GM19324 (cell line): ENCODE measurements around the gene MYO15A.

Source experiments
- ATAC-seq: cut with Tn5 transposase; IDR thresholded peaks from one replicate; pipeline ENCODE4 v1.9.1; 2021; ENCODE audit warnings: mild to moderate bottlenecking, moderate library complexity; ENCODE audit not compliant: unreplicated experiment, low FRiP score

MYO15A gene

DNA sequence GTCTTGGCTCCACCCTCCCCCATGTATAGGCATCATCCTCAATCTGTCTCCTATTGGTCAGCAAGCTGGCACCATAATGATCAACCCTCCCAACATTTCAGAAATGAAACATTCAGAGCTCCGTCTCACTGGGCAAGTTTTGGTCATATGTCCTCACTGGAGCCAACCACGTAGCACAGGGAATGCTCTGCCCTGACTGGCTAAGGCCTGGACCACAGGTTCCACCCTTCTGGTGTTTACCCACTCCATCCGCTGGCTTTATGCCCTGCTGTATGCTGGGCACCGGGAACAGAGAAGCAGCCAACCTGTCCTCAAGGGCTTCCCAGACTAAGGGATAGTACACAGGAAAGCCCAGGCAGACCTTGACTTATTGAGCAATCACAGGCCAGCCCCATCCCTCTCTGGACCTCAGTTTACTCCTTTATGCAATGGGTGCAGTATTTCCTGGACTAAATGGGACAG lies 20.5 kb downstream of the MYO15A start:
- no peak for ATAC-seq

GRCh38 chr17:18132711-18133110 lies 24.2 kb downstream of the MYO15A start:
- ATAC-seq = no peak

DNA sequence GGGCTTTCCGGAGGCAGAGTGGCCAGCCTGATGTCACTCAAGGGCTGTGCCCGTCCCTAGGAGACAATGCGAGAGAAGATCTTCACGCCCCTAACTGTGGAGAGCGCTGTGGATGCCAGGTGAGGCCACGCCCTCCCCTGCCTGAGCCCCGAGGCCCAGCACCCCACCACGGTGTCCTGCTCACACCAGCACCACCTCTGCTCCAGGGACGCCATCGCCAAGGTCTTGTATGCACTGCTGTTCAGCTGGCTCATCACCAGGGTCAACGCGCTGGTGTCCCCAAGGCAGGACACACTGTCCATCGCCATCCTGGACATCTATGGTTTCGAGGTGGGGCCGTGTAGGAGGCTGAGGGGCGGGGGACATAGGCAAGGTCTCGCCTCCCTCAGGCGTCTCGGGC lies 27.8 kb downstream of the MYO15A start:
- no peak for ATAC-seq

- ATAC-seq = no peak
Observed at GRCh38 chr17:18138065-18138749, 29.7 kb downstream of the MYO15A start.

DNA sequence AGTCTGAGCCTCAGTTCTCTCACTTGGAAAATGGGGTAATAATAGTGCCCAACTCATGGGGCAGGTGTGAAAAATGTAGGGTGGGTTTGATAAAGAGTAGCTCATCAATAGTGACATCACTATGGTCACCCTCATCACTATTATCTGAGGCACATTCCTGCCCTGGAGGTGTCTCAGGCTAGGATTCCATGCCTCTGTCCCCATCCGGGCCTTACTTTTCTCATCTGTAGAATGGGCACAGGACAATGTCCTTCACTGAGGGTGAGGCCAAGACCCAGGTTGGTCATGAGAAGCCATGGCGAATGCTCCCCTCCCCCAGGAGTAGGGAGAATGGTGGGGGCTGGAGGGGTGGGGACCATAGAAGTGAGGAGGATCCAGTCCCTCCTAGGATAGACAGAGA lies 30.5 kb downstream of the MYO15A start:
- ATAC-seq = no peak

GRCh38 chr17:18139498-18139897 lies 30.9 kb downstream of the MYO15A start:
- ATAC-seq = no peak

- no peak for ATAC-seq
Observed at GRCh38 chr17:18139949-18140348, 31.4 kb downstream of the MYO15A start.

GRCh38 chr17:18140648-18141047 lies 32.1 kb downstream of the MYO15A start:
- ATAC-seq = no peak

DNA sequence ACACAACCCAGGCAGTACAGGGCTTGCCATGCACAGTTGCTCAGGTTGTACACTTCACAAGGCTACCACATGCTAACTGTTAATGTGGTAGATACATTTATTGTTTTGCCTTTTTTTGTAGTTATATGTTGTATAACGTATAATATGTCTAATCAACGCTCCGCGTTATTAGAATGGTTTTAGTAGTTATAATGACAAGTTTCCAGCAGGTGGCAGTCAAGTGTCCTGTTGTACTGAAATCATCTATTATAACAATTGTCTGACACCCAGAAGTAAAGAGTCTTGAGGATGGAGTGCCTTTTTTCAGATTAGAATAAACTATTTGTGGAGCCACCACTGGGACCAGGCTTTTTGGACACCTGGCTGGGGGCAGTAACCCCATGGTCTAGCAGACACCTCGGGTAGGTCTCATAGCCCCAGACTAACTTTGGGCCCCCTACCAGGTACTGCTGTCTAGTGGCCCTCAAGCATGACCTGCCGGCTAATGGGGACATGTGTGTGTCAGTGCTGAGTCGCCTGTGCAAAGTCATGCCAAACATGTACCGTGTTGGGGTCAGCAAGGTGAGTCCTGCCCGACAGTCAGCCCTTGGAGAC lies 32.8 kb downstream of the MYO15A start:
- no peak for ATAC-seq

GRCh38 chr17:18142417-18142816 lies 33.9 kb downstream of the MYO15A start:
- ATAC-seq = no peak

DNA sequence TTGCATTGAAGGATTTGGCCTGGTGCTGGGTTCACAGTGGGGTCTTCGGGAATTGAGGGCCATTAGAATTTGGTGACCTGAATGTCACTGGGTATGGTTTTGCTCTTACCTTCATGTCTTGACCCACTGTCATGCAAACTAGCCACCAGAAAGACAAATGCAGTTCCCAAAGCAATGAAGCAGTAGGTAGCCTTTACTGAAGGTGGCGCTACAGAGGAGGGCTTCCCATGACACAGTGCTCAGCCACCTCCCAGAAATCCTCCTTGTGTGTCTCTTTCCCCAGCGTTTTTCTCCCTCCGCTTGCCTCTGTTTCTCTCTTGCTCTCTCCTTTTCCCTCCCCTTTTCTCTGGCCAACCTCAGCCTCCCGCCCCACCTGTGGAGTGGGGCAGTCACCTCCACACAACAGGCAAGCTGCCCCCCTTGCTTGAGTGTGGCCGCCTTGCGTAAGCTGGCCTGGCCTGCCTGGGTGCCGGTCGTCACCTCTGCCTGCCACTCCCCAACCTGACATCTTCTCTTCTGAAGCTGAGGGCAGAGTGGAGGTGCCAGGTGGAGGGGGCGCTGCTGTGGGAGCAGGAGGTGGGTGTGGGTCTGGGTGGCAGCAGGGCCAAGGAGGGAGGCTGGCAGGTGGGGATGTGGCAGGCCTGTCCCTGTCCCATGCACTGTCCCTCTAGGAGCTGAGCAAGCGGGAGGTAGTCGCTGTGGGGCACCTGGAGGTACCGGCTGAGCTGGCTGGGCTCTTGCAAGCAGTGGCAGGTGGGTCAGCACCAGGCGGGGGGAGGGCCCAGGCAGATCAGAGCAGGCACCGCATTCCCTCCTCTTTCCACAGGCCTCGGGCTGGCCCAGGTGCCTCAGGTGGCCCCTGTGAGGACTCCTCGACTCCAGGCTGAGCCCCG lies 34.7 kb downstream of the MYO15A start:
- no peak for ATAC-seq

- no peak for ATAC-seq
Observed at GRCh38 chr17:18144261-18144660, 35.7 kb downstream of the MYO15A start.

DNA sequence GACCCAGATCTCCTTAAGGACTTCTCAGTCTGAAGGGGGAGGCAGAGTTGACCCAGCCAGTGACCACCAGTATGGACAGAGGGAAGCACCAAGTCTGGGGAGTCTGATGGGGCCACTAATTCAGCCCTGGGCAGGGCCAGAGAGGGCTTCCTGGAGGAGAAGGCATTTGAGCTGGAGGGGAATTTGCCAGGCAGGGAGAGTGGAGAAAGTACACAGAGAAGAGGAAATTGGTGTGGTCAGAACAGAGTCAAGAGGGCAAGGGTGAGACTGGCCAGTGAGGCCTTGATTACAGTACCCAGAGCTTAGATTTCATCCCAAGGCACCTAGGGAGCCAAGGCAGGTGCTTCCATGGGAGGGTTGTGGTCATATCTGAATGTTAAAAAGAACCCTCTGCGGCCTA lies 36.3 kb downstream of the MYO15A start:
- ATAC-seq = no peak

- no peak for ATAC-seq
Observed at GRCh38 chr17:18145811-18146210, 37.3 kb downstream of the MYO15A start.

DNA sequence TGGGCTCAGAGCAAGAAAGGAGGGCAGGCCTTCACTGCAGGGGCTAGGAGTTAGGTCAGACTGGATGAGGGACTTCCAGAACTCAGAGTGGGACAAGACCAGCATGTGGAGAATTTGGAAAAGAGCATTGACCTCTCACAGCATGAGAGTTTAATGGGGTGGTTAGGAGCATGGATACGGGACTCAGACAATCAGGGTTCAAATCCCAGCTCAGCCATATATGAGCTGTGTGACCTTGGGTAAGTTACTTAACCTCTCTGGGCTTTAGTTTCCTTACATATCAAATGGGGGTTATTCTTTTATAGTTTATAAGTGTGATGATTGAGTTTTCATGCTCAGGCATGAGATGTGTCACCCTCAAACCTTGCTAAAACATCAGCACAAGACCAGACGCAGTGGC lies 37.7 kb downstream of the MYO15A start:
- ATAC-seq = no peak

DNA sequence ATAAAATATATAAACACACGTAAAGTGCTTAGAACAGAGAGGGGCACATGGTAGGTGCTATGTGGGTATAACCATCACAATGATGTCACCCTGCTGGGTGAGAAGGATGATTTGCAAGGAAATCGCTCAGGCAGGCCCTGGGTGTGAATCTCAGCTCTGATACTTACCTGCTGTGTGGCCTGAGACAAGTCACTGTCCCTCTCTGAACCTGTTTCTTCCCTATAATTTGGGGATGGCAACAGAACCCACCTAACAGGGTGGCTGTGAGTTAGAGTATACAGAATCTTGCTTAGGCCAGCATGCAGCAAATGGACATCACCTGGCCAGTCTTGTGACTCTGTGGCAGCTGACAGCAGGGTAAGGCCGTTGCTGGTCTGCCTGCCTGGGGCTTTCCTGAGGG lies 38.4 kb downstream of the MYO15A start:
- no peak for ATAC-seq

DNA sequence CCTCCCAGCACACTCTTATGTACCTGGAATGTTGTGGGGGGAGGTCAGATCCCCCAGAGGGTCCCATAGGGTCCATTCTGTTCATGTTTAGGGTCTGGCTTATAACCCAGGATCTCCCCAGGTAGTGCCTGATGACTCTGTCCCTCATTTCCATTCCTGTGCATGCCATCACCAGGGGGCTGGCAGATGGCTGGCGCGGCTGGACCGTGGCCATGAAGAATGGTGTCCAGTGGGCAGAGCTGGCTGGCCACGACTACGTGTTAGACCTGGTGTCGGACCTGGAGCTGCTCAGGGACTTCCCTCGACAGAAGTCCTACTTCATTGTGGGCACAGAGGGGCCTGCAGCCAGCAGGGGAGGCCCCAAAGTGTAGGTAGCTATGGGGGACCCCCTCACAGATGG lies 40.0 kb downstream of the MYO15A start:
- no peak for ATAC-seq

- no peak for ATAC-seq
Observed at GRCh38 chr17:18151290-18151689, 42.7 kb downstream of the MYO15A start.

DNA sequence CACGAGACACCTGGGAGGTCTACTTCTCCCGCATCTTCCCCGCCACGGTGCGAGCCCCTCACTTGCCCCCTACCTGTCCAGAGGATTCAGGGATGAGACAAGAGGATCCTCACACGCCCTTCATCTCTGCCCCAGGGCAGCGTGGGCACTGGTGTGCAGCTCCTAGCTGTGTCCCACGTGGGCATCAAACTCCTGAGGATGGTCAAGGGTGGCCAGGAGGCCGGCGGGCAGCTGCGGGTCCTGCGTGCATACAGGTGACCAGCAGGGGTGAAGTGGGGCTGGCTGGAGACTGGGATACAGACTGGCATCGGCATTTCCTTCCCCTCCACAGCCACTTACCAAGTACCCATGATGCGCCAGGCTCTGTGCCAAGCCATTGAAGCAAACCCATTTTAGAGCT lies 46.6 kb downstream of the MYO15A start:
- no peak for ATAC-seq

- no peak for ATAC-seq
Observed at GRCh38 chr17:18156171-18156975, 47.8 kb downstream of the MYO15A start.

DNA sequence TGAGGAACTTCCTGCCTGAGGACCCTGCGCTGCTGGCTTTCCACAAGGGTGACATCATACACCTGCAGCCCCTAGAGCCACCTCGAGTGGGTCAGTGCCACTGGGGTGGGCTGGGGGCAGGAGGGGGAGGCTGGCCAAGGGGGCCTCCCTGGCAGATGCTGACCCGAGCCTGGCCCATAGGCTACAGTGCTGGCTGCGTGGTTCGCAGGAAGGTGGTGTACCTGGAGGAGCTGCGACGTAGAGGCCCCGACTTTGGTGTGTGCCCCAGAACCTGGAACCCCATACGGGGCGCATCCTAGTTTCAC lies 48.4 kb downstream of the MYO15A start:
- no peak for ATAC-seq
